ENCODE measurements around the gene DNAH10.

DNAH10 gene

DNA sequence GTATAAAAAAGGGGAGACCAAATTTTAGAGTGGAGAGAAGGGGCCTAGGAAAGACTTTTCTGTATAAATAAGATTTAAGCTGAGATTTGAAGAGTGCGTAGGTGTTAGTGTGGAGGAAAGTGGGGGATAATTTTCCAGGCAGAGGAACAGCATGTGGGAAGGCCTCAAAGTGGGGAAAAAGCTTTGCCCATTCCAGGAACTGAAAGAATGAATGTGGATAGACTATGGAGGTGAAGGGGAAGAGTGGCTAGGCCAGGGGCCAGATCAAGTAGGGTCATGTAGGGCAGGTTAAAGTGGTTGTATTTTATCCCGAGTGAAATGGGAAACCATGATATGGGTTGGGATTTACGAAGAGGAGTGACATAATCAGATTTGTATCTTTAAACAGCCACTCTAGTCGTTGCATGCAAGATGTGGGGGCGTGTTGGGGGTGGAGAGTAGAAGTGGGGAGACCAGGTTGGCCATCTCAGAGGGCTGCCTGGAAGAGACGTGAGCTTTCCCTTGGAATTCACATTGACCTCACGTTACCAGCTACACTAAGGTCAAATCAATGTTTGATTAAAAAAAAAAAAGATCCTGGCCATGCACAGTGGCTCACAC is 214.2 kb downstream of the DNAH10 start:
- no peak for DNase-seq

DNA sequence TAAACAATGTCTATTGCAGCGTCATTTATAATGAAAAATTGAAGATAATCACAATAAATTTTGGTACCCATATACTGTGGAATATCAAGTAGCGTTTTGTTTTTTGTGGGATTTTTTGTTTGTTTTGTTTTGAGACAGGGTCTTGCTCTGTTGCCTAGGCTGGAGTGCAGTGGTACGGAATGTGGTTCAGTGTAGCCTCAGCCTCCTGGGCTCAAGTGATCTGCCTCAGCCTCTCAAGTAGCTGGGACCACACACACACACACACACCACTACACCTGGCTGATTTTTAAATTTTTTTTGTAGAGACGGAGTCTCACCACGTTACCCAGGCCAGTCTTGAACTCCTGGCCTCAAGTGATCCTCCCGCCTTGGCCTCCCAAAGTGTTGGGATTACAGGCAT is 217.5 kb downstream of the DNAH10 start:
- no peak for DNase-seq

DNA sequence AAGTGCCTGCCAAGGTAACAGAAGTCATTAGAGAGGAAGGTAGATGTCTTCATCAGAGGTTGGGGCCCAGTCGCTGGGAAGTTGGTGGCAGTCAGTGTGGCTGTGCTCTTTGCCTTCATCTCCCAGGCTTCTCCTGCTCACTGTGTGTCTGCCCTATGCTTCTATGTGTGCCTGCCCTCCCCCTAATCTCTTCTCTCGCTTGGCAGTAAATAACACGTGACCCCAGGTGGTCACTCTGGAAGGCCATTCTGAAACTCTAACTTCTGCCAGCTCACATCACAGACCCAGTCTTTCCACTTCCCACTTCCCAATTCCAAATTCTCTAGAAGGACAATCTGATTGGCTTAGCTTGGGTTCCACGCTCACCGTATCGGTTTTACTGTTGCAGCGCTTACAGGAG is 220.2 kb downstream of the DNAH10 start:
- no peak for DNase-seq

DNA sequence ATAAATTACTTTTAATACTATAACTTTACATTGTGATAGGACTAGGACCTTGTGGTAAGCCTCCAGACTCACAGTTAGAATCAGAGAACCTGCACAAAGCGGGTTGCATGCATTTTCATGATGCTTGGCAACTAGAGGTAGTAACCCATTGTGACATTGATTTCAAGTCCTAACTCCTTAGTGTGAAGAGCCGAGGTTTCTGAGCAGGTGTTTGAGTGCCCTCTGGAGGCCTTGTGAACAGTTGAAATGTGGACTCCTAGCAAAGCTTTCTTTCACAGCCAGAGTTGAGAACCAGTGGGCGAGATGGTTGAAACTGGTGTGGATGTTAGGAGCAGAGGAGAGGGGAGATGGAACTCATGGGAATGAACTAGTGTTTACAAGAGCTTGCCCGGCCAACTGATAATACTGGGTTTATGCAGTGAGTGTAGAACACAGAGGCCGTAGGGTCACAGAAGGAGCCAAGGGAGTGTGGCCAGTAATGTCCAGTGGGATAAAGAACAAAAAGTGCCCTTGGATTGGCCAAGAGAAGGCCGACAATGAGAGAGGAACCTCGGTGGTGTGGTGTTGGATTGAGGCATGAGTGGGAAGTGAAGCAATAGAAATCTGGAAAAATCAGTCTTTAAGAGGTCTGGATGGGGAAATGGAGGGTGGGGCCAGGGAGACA is 221.9 kb downstream of the DNAH10 start:
- peak; percentile 43 for DNase-seq

DNA sequence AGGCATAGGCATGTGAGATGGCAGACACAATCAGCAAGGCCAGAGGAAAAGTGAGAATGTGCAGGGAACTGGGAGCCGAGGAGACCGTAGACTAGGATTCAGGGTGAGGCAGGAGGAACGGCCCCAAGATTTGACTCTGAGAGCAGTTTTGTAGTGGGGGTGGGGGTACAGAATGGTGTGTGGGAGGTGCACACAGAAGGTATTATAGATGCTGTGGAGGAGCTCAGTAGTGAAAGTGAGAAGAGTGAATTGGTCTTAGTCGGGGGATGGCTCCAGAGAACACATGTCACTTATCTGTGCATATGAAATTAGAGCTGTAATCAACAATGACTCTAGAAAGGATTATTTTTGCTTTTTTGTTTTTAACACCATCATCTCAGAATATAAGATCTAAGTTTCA is 222.8 kb downstream of the DNAH10 start:
- DNase-seq: no peak
